Ovary (tissue), 3 donors: ENCODE data around the gene RIOX2.

ENCODE experiments used
- POLR2A ChIP-seq: fragments of 450-650 bp; IDR thresholded peaks from one replicate; pipeline ENCODE4 v1.6.1; 2017; ENCODE audit warnings: antibody characterized with exemption, mild to moderate bottlenecking, moderate library complexity
- TF ChIP-seq, protein P1 (sequence below), 3 donors: fragments of 450-650 bp in 2 of 3; fragments of 200-600 bp in 1 of 3; IDR thresholded peaks; one replicate each; pipeline versions ENCODE4 v1.5.1 to v1.8.0; 2016 to 2022; ENCODE audit warnings: antibody characterized with exemption in 3 of 3, mild to moderate bottlenecking in 1 of 3
- donor health status: DM: no; HTN: no; CAD: no.

DNA sequence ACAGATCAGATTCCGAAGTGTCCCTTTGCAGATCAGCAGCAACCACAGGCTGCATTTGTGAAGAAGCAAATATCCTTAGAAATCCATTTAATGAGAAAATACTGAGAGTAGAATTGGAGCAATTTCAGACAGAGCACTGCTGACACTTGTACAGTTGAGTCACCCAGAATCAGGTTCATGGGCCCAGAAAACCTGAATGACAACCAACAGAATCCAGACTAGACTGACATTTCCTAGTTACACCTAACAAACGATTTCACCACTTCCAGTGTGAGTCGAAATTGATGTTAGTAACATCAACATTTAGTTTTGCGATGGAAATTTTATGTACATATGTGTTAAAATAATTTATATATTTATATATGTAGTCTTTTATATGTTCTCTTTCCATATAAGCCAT lies 46.1 kb upstream of the RIOX2 start:
- TF ChIP-seq, protein P1, sequence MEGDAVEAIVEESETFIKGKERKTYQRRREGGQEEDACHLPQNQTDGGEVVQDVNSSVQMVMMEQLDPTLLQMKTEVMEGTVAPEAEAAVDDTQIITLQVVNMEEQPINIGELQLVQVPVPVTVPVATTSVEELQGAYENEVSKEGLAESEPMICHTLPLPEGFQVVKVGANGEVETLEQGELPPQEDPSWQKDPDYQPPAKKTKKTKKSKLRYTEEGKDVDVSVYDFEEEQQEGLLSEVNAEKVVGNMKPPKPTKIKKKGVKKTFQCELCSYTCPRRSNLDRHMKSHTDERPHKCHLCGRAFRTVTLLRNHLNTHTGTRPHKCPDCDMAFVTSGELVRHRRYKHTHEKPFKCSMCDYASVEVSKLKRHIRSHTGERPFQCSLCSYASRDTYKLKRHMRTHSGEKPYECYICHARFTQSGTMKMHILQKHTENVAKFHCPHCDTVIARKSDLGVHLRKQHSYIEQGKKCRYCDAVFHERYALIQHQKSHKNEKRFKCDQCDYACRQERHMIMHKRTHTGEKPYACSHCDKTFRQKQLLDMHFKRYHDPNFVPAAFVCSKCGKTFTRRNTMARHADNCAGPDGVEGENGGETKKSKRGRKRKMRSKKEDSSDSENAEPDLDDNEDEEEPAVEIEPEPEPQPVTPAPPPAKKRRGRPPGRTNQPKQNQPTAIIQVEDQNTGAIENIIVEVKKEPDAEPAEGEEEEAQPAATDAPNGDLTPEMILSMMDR (IDR thresholded peaks at IDR 0.05) = no peak
- no peak for TF ChIP-seq POLR2A
